K562 (cell line): ENCODE results near the gene CD4. TPM values are rescaled to one million over a fixed set of nuclear protein-coding genes. Genes with fewer than 3 reads are reported as not detected.

Source experiments
- ATAC-seq: fragments of 200-7000 bp; cut with Tn5 transposase; 3 replicates; pipeline ENCODE4 v1.9.1; 2020; ENCODE audit warnings: moderate library complexity
- BruUV-seq: library from RNA; stranded (reverse); fragments of 400-500 nt; replicated peaks from 2 replicates; lab custom pipeline; 2021; lab: Mats Ljungman, UMichigan
- CTCF ChIA-PET: fragments of 300-600 bp; formaldehyde crosslinking; extraction: SDS; loops from one replicate; lab custom pipeline; 2021; ENCODE audit warnings: low intra/inter-chr PET ratio; lab: Yijun Ruan, JAX
- POLR2A ChIA-PET: fragments of 300-600, 350-650 bp; sonication (Branson Sonifier 250); formaldehyde crosslinking; extraction: SDS; loops from one replicate; lab custom pipeline; 2021; ENCODE audit warnings: antibody characterized with exemption, inconsistent platforms; lab: Yijun Ruan, JAX
- DNase-seq, 4 experiments: peaks; one replicate each; pipeline versions ENCODE4 v3.0.0 to v3.0.0-alpha.2; 2011 to 2018; ENCODE audit warnings: low spot score in 3 of 4, mixed read lengths in 3 of 4; ENCODE audit errors: extremely low read depth in 1 of 4
- FAIRE-seq: peaks from 2 replicates; lab custom pipeline; 2011; peaks lifted over from hg19 to GRCh38; lab: Jason Lieb, UNC
- H2AFZ ChIP-seq: 2 replicates; pipeline ENCODE4 v1.6.0; 2011; ENCODE audit warnings: low read depth, low read length, control low read depth, inconsistent platforms
- H3K27ac ChIP-seq: fragments of 200-600 bp; 3 replicates; pipeline ENCODE4 v1.8.0; 2011; ENCODE audit warnings: low read depth, mild to moderate bottlenecking, control low read depth, inconsistent platforms, low read length, moderate library complexity, mixed read lengths; ENCODE audit errors: extremely low read depth
- H3K27me3 ChIP-seq, 2 experiments: fragments of 300-600 bp in 1 of 2; 2 replicates in 1 of 2; 3 replicates in 1 of 2; pipeline versions ENCODE4 v1.6.0 to v1.8.0; 2011; ENCODE audit warnings: inconsistent platforms in 2 of 2, low read length in 2 of 2, mild to moderate bottlenecking in 1 of 2, mixed read lengths in 1 of 2, moderate library complexity in 1 of 2; ENCODE audit not compliant: control insufficient read depth in 2 of 2, insufficient read depth in 2 of 2
- H3K36me3 ChIP-seq: fragments of 300-600 bp; 3 replicates; pipeline ENCODE4 v1.8.0; 2011; ENCODE audit warnings: mild to moderate bottlenecking, low read length, inconsistent platforms; ENCODE audit not compliant: control insufficient read depth, insufficient read depth
- H3K4me1 ChIP-seq, 2 experiments: fragments of 200-600 bp in 1 of 2; replicated peaks in 1 of 2; 2 replicates in 1 of 2; 3 replicates in 1 of 2; pipeline versions ENCODE4 v1.5.1 to v1.8.0; 2011; ENCODE audit warnings: inconsistent platforms in 2 of 2, low read length in 2 of 2, mild to moderate bottlenecking in 1 of 2, mixed read lengths in 1 of 2, moderate library complexity in 1 of 2; ENCODE audit not compliant: control insufficient read depth in 2 of 2, insufficient read depth in 2 of 2
- H3K4me2 ChIP-seq: 2 replicates; pipeline ENCODE4 v1.6.1; 2011; ENCODE audit warnings: low read length, control low read depth, inconsistent platforms, mixed read lengths; ENCODE audit not compliant: insufficient read depth
- H3K4me3 ChIP-seq: fragments of 200-600 bp; sonication (generic), shearing (Covaris generic); 2 replicates; pipeline ENCODE4 v1.5.1; 2016; ENCODE audit warnings: control low read depth, inconsistent platforms
- H3K79me2 ChIP-seq: fragments of 200-600 bp; 3 replicates; pipeline ENCODE4 v1.8.0; 2011; ENCODE audit warnings: low read length, inconsistent platforms; ENCODE audit not compliant: control insufficient read depth, insufficient read depth
- H3K9ac ChIP-seq, 2 experiments: 2 replicates each; pipeline versions ENCODE4 v1.6.0 to v1.6.1; 2011; ENCODE audit warnings: low read depth in 2 of 2, low read length in 2 of 2, control low read depth in 1 of 2, inconsistent platforms in 1 of 2, mild to moderate bottlenecking in 1 of 2, mixed read lengths in 1 of 2; ENCODE audit not compliant: insufficient read depth in 1 of 2
- H3K9me1 ChIP-seq: one replicate; pipeline ENCODE4 v1.6.0; 2011; ENCODE audit warnings: inconsistent platforms, mild to moderate bottlenecking, low read length, moderate library complexity; ENCODE audit not compliant: control insufficient read depth, insufficient read depth
- H3K9me3 ChIP-seq: replicated peaks from 2 replicates; pipeline ENCODE4 v1.5.1; 2011; ENCODE audit warnings: low read depth, low read length, inconsistent platforms; ENCODE audit not compliant: control insufficient read depth, insufficient read depth
- H4K20me1 ChIP-seq: replicated peaks from 2 replicates; pipeline ENCODE4 v1.6.1; 2011; ENCODE audit warnings: low read length, inconsistent platforms, mixed read lengths; ENCODE audit not compliant: control insufficient read depth, insufficient read depth
- ASH1L ChIP-seq: fragments of 450-650 bp; IDR thresholded peaks from 2 replicates; pipeline ENCODE4 v1.6.1; 2018; ENCODE audit warnings: borderline replicate concordance, mild to moderate bottlenecking, low read depth; ENCODE audit not compliant: partially characterized antibody
- ATF3 ChIP-seq, 2 experiments: fragments of 450-650 bp in 1 of 2; sonication (generic) in 1 of 2; formaldehyde crosslinking in 1 of 2; IDR thresholded peaks in 1 of 2; conservative IDR thresholded peaks in 1 of 2; 2 replicates each; pipeline versions ENCODE4 v1.6.1 to v1.8.1; 2016 to 2023; ENCODE audit warnings: mild to moderate bottlenecking in 2 of 2, moderate library complexity in 2 of 2, inconsistent platforms in 1 of 2, missing genetic modification reagents in 1 of 2
- C11orf30 ChIP-seq: fragments of 450-650 bp; IDR thresholded peaks from 2 replicates; pipeline ENCODE4 v1.6.1; 2016; ENCODE audit warnings: low read depth, mild to moderate bottlenecking
- CEBPB ChIP-seq: fragments of 450-650 bp; IDR thresholded peaks from 2 replicates; pipeline ENCODE4 v1.6.1; 2016; ENCODE audit warnings: missing genetic modification characterization, missing compliant biosample characterization
- DMBX1 ChIP-seq: fragments of 250-450 bp; sonication (Bioruptor Pico); IDR thresholded peaks from 2 replicates; pipeline ENCODE4 v1.8.0; 2022; ENCODE audit warnings: inconsistent platforms, mild to moderate bottlenecking, moderate library complexity, borderline replicate concordance
- E2F8 ChIP-seq: fragments of 450-650 bp; IDR thresholded peaks from 2 replicates; pipeline ENCODE4 v1.7.1; 2018; ENCODE audit warnings: mild to moderate bottlenecking, low read depth; ENCODE audit not compliant: partially characterized antibody
- FOXJ2 ChIP-seq: fragments of 200-800 bp; sonication (Bioruptor generic); IDR thresholded peaks from 2 replicates; pipeline ENCODE4 v1.6.1; 2016; ENCODE audit warnings: missing genetic modification characterization, missing compliant biosample characterization
- FOXP1 ChIP-seq: sonication (generic); formaldehyde crosslinking; IDR thresholded peaks from 2 replicates; pipeline ENCODE4 v1.8.0; 2022; ENCODE audit warnings: mild to moderate bottlenecking, missing genetic modification reagents
- KAT7 ChIP-seq: sonication (generic); formaldehyde crosslinking; IDR thresholded peaks from 2 replicates; pipeline ENCODE4 v1.8.0; 2022; ENCODE audit warnings: missing genetic modification reagents, mild to moderate bottlenecking, borderline replicate concordance
- MTA2 ChIP-seq: fragments of 450-650 bp; IDR thresholded peaks from 2 replicates; pipeline ENCODE4 v1.6.1; 2016; ENCODE audit warnings: low read depth
- SLC30A9 ChIP-seq: fragments of 250-450 bp; sonication (Bioruptor Pico); IDR thresholded peaks from 2 replicates; pipeline ENCODE4 v1.8.0; 2022; ENCODE audit warnings: mild to moderate bottlenecking, moderate library complexity
- ZBTB17 ChIP-seq: fragments of 450-650 bp; formaldehyde crosslinking; IDR thresholded peaks from 2 replicates; pipeline ENCODE4 v1.4.0; 2020; ENCODE audit warnings: mild to moderate bottlenecking
- ZNF239 ChIP-seq: fragments of 250-450 bp; sonication (Bioruptor Pico); IDR thresholded peaks from 2 replicates; pipeline ENCODE4 v1.4.0; 2020; ENCODE audit warnings: mild to moderate bottlenecking
- ZNF696 ChIP-seq: fragments of 250-450 bp; sonication (Bioruptor Pico); conservative IDR thresholded peaks from 2 replicates; pipeline ENCODE4 v1.4.0; 2020; ENCODE audit warnings: mild to moderate bottlenecking, moderate library complexity
- ZNF780A ChIP-seq: fragments of 250-450 bp; sonication (Bioruptor Pico); IDR thresholded peaks from 2 replicates; pipeline ENCODE4 v1.5.0; 2021; ENCODE audit warnings: mild to moderate bottlenecking
- WGBS: fragments of 100-300 bp; shearing (Covaris generic); methylation state at CpG from one replicate; pipeline ENCODE4 v1.1.6; 2016; ENCODE audit warnings: low coverage, mixed read lengths; ENCODE audit not compliant: insufficient coverage; ENCODE audit errors: missing lambda C conversion rate; 5-methylcytosine and 5-hydroxymethylcytosine counted together
- in situ Hi-C: fragments of 300-500 bp; cut with MboI; formaldehyde crosslinking; loops from 4 replicates; pipeline ENCODE4 v1.15.0; 2018; ENCODE audit warnings: inconsistent platforms, mixed read lengths
- intact Hi-C: fragments of 100-400 bp; cut with micrococcal nuclease; formaldehyde crosslinking; loops from 2 replicates; pipeline ENCODE4 v1.14.2; 2022
- polyA plus RNA-seq, 8 experiments: library from polyadenylated mRNA; depleted of rRNA in 4 of 8; stranded (reverse) in 5 of 8; unstranded in 3 of 8; fragments of >200 nt; fragmentation: Nextera tagmentation in 2 of 8; fragmentation: Illumina TruSeq in 1 of 8; extraction: Ambion mirVana in 2 of 8; extraction: Trizol in 1 of 8; gene quantifications; 2 replicates each; pipeline versions ENCODE4 v1.2.1 to v1.2.3, GENCODE V29; 2011 to 2014; ENCODE audit warnings: inconsistent platforms in 1 of 8, missing spikeins in 1 of 8
- total RNA-seq, 7 experiments: library from RNA; depleted of rRNA in 6 of 7; stranded (reverse); fragments of >200 nt in 6 of 7; fragmentation: Illumina TruSeq in 2 of 7; extraction: Trizol in 2 of 7; gene quantifications; 2 replicates each; pipeline versions ENCODE4 v1.2.1 to v1.2.3, GENCODE V29; 2011 to 2021; ENCODE audit warnings: low replicate concordance in 1 of 7

The CD4 gene
- total and polyA plus RNA-seq, 9 of the 15 experiments (the other 6 are each of a cell fraction or from before 2014, with no cell fraction given), result 0.06 to 0.27 (median 0.09) TPM; not detected in 5

GRCh38 chr12:6826734-6827436, 37.6 kb downstream of the CD4 start (continued):
- no peak for TF ChIP-seq SLC30A9 (CRISPR knock-in tag)
- no peak for TF ChIP-seq DMBX1 (CRISPR knock-in tag)
- TF ChIP-seq, all 486 proteins: peak for 4

- FAIRE-seq (peak; percentile 87), ATAC-seq (peak; percentile 64), DNase-seq (peak; percentile 53 to 86 (median 68))
- Histone ChIP-seq H3K9ac (peak overlapping the region; percentile 26 to 83; a peak in 2 of 4 replicates), H3K4me1 (peaks cover 11 to 51% of the 10 kb centered on the region in 2 experiments; a peak in 4 of 5 replicates), H3K4me2 (peak overlapping the region; percentile 67), H3K4me3 (no peak overlapping the region), H3K9me1 (no peaks in the 10 kb centered on the region), H3K27me3 (peaks cover 0 to 4% of the 10 kb centered on the region in 2 experiments; a peak in 2 of 5 replicates), H3K27ac (peak overlapping the region; percentile 48; the same call in 1 of the 3 replicates), H3K9me3 (no peaks in the 10 kb centered on the region), H4K20me1 (no peaks in the 10 kb centered on the region), H3K36me3 (peaks cover 25% of the 10 kb centered on the region; the same call in 1 of the 3 replicates), H2AFZ (peak overlapping the region; percentile 82), H3K79me2 (peaks cover 24% of the 10 kb centered on the region)
- 11% methylated on average over 7 of the region's 8 CpGs for WGBS
- CTCF ChIA-PET, result no interaction called here
- intact Hi-C loops (loop anchor here (2.0 to 10.0 kb wide), 4 partner anchors 50 to 273 kb away; partner anchors contain the start of genes IFFO1 and ZNF384), in situ Hi-C loops (no loop called here)
- no TSS peak for BruUV-seq
- POLR2A ChIA-PET, result interaction anchor here (1.1 to 1.2 kb wide), 2 partner anchors 13 to 46 kb away, joined by 3 to 4 read pairs; partner anchors contain the start of gene SPSB2
- no peak for TF ChIP-seq KAT7 (CRISPR knock-in tag)
- TF ChIP-seq MTA2, result no peak
- TF ChIP-seq ASH1L, result no peak
- no peak for TF ChIP-seq ZNF696
- no peak for TF ChIP-seq ZNF239 (CRISPR knock-in tag)
- TF ChIP-seq ZNF780A (CRISPR knock-in tag), result no peak
- TF ChIP-seq ZBTB17, result no peak
- no peak for TF ChIP-seq E2F8
- TF ChIP-seq CEBPB (tag), result no peak
- TF ChIP-seq FOXJ2 (tag), result no peak
- TF ChIP-seq C11orf30, result no peak
- no peak for TF ChIP-seq ATF3 (IDR thresholded peaks at IDR 0.05)
- TF ChIP-seq ATF3 (CRISPR knock-in tag; conservative IDR thresholded peaks at IDR 0.05), result no peak
- TF ChIP-seq FOXP1, result no peak
These were observed 38.1 kb downstream of the CD4 start for GRCh38 chr12:6827437-6827911.
